HG02938 (cell line): Measurements from ENCODE around the gene PREB.

Experiments
- ATAC-seq: cut with Tn5 transposase; IDR thresholded peaks from one replicate; pipeline ENCODE4 v1.9.1; 2021; ENCODE audit warnings: mild to moderate bottlenecking, moderate library complexity; ENCODE audit not compliant: unreplicated experiment

Gene PREB

GRCh38 chr2:27096748-27097297, 37.6 kb downstream of the PREB start:
- ATAC-seq, result no peak

- ATAC-seq, result no peak
Measured at GRCh38 chr2:27095745-27096651, 38.4 kb downstream of the PREB start.

GRCh38 chr2:27095427-27095744, 39.0 kb downstream of the PREB start:
- no peak for ATAC-seq

- no peak for ATAC-seq
Measured at GRCh38 chr2:27094353-27094984, 40.0 kb downstream of the PREB start.

- no peak for ATAC-seq
Measured at GRCh38 chr2:27093430-27094352, 40.7 kb downstream of the PREB start.

- ATAC-seq, result no peak
Measured at GRCh38 chr2:27092696-27093429, 41.6 kb downstream of the PREB start.

- ATAC-seq, result no peak
Measured at GRCh38 chr2:27091746-27092695, 42.4 kb downstream of the PREB start.

GRCh38 chr2:27089111-27089954, 45.1 kb downstream of the PREB start:
- no peak for ATAC-seq

GRCh38 chr2:27088634-27089033, 45.8 kb downstream of the PREB start:
- no peak for ATAC-seq

- no peak for ATAC-seq
Measured at GRCh38 chr2:27087823-27088410, 46.5 kb downstream of the PREB start.

GRCh38 chr2:27086724-27087593, 47.5 kb downstream of the PREB start, which contains the start of gene KHK:
Gene KHK, plus strand, starts transcription at chr2:27086772. Its CDS starts 488 bp downstream, at chr2:27087260.
- ATAC-seq, result peak; percentile 19

- ATAC-seq, result peak; percentile 73
Measured at GRCh38 chr2:27086090-27086723, 48.2 kb downstream of the PREB start.

- peak; percentile 11 for ATAC-seq
Measured at GRCh38 chr2:27085673-27086089, 48.8 kb downstream of the PREB start.

GRCh38 chr2:27085062-27085672, 49.3 kb downstream of the PREB start:
- no peak for ATAC-seq

GRCh38 chr2:27084297-27085061, 50.0 kb downstream of the PREB start:
- ATAC-seq, result no peak
